Fibroblast of the aortic adventitia (primary cell): ENCODE results near the gene RBM24. TPM values are rescaled to one million over a fixed set of nuclear protein-coding genes. Genes with fewer than 3 reads are reported as not detected.
A peak's percentile ranks its signal among the peaks of the same experiment; 100 is the strongest.

ENCODE experiments used
- DNase-seq: peaks from one replicate; pipeline ENCODE4 v3.0.0-alpha.2; 2010; ENCODE audit warnings: low read depth
- H3K4me3 ChIP-seq: 2 replicates; pipeline ENCODE4 v1.5.1; 2011; ENCODE audit warnings: low read depth, mild to moderate bottlenecking, control low read depth, low read length, moderate library complexity
- CTCF ChIP-seq: IDR thresholded peaks from 2 replicates; pipeline ENCODE4 v1.5.1; 2011; ENCODE audit warnings: mild to moderate bottlenecking, low read length, control low read depth, inconsistent platforms; ENCODE audit not compliant: insufficient read depth
- total RNA-seq: library from RNA; depleted of rRNA; stranded (reverse); fragments of >200 nt; gene quantifications from 2 replicates; pipeline ENCODE4 v1.2.3, GENCODE V29; 2012; ENCODE audit warnings: low replicate concordance

The RBM24 gene
- total RNA-seq, 1 donor: 1.9 TPM

DNA sequence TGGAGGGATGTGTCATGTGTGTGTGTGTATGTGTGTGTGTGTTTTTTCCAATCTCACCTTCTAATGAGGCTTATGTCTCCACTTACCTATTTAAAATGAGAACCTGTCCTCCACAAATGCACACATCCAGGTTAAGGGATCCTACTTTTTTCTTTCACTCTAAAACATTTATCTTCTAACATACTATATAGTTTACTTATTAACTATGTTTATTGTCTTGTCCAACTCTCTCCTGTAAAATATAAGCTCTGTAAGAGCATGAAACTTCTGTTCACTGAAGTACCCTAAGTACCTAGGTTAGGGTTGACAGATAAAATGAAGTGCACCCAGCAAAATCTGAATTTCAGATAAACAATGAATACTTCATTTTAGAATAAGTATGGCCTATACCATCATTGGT, 29.2 kb upstream of the RBM24 start:
- DNase-seq: no peak
- TF ChIP-seq CTCF: no peak
- H3K4me3 ChIP-seq: no peak overlapping the region

DNA sequence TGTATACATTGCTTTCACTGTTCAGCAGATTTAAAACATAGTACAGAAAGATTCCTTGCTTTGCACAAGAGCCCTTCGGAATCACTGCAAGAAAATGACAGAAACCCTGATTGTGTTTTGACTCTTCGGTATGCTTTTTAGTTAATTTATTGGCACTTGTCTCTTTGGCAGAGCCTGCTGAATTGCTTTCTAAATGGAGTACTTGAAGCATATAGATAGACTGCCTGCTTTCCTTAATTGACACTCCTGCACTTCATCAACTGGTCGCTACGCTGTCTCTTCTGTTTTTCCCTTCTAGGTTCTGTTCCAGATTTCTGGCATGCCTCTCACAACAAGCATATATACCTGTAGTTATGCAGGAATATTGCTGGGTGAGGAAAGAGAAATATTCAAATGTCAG, 22.4 kb upstream of the RBM24 start:
- no peak for TF ChIP-seq CTCF
- H3K4me3 ChIP-seq: no peak overlapping the region
- no peak for DNase-seq

- no peak for DNase-seq
- no peak for TF ChIP-seq CTCF
- H3K4me3 ChIP-seq: no peak overlapping the region
Measured at GRCh38 chr6:17265570-17265969, 15.6 kb upstream of the RBM24 start.

- H3K4me3 ChIP-seq: no peak overlapping the region
- DNase-seq: no peak
- no peak for TF ChIP-seq CTCF
Measured at GRCh38 chr6:17267566-17267965, 13.6 kb upstream of the RBM24 start.

- DNase-seq: no peak
- no peak overlapping the region for H3K4me3 ChIP-seq
- no peak for TF ChIP-seq CTCF
Measured at GRCh38 chr6:17268114-17268513, 13.0 kb upstream of the RBM24 start.

- TF ChIP-seq CTCF: no peak
- DNase-seq: peak; percentile 28
- H3K4me3 ChIP-seq: no peak overlapping the region
Measured at GRCh38 chr6:17269840-17270239, 11.3 kb upstream of the RBM24 start.

DNA sequence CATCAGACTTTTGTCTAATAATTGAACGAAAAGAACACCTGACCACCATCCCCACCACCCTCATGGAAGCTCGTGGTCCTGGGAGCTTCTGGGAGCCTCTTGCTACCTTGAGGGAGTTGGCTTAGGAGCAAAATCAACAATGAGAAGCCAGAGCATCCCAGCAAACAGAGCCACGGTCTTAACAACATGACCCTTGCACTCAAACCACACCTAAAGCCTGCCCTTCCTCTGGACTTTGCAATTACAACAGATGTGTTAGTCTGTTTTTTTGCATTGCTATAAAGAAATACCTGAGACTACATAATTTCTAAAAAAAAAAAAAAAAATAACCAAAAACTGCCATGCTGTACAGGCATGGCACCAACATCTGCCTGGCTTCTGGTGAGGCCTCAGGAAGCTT, 9.5 kb upstream of the RBM24 start:
- no peak overlapping the region for H3K4me3 ChIP-seq
- DNase-seq: no peak
- TF ChIP-seq CTCF: no peak
